K562 (cell line): ENCODE results near the gene TMEM121B. TPM values are rescaled to one million over a fixed set of nuclear protein-coding genes. Genes with fewer than 3 reads are reported as not detected.

Experiments used
- ATAC-seq: fragments of 200-7000 bp; cut with Tn5 transposase; 3 replicates; pipeline ENCODE4 v1.9.1; 2020; ENCODE audit warnings: moderate library complexity
- BruUV-seq: library from RNA; stranded (reverse); fragments of 400-500 nt; replicated peaks from 2 replicates; lab custom pipeline; 2021; lab: Mats Ljungman, UMichigan
- CTCF ChIA-PET: fragments of 300-600 bp; formaldehyde crosslinking; extraction: SDS; loops from one replicate; lab custom pipeline; 2021; ENCODE audit warnings: low intra/inter-chr PET ratio; lab: Yijun Ruan, JAX
- POLR2A ChIA-PET: fragments of 300-600, 350-650 bp; sonication (Branson Sonifier 250); formaldehyde crosslinking; extraction: SDS; loops from one replicate; lab custom pipeline; 2021; ENCODE audit warnings: antibody characterized with exemption, inconsistent platforms; lab: Yijun Ruan, JAX
- DNase-seq, 4 experiments: peaks; one replicate each; pipeline versions ENCODE4 v3.0.0 to v3.0.0-alpha.2; 2011 to 2018; ENCODE audit warnings: low spot score in 3 of 4, mixed read lengths in 3 of 4; ENCODE audit errors: extremely low read depth in 1 of 4
- FAIRE-seq: peaks from 2 replicates; lab custom pipeline; 2011; peaks lifted over from hg19 to GRCh38; lab: Jason Lieb, UNC
- H2AFZ ChIP-seq: 2 replicates; pipeline ENCODE4 v1.6.0; 2011; ENCODE audit warnings: low read depth, low read length, control low read depth, inconsistent platforms
- H3K27ac ChIP-seq: fragments of 200-600 bp; 3 replicates; pipeline ENCODE4 v1.8.0; 2011; ENCODE audit warnings: low read depth, mild to moderate bottlenecking, control low read depth, inconsistent platforms, low read length, moderate library complexity, mixed read lengths; ENCODE audit errors: extremely low read depth
- H3K27me3 ChIP-seq, 2 experiments: fragments of 300-600 bp in 1 of 2; 2 replicates in 1 of 2; 3 replicates in 1 of 2; pipeline versions ENCODE4 v1.6.0 to v1.8.0; 2011; ENCODE audit warnings: inconsistent platforms in 2 of 2, low read length in 2 of 2, mild to moderate bottlenecking in 1 of 2, mixed read lengths in 1 of 2, moderate library complexity in 1 of 2; ENCODE audit not compliant: control insufficient read depth in 2 of 2, insufficient read depth in 2 of 2
- H3K36me3 ChIP-seq: fragments of 300-600 bp; 3 replicates; pipeline ENCODE4 v1.8.0; 2011; ENCODE audit warnings: mild to moderate bottlenecking, low read length, inconsistent platforms; ENCODE audit not compliant: control insufficient read depth, insufficient read depth
- H3K4me1 ChIP-seq, 2 experiments: fragments of 200-600 bp in 1 of 2; replicated peaks in 1 of 2; 2 replicates in 1 of 2; 3 replicates in 1 of 2; pipeline versions ENCODE4 v1.5.1 to v1.8.0; 2011; ENCODE audit warnings: inconsistent platforms in 2 of 2, low read length in 2 of 2, mild to moderate bottlenecking in 1 of 2, mixed read lengths in 1 of 2, moderate library complexity in 1 of 2; ENCODE audit not compliant: control insufficient read depth in 2 of 2, insufficient read depth in 2 of 2
- H3K4me2 ChIP-seq: 2 replicates; pipeline ENCODE4 v1.6.1; 2011; ENCODE audit warnings: low read length, control low read depth, inconsistent platforms, mixed read lengths; ENCODE audit not compliant: insufficient read depth
- H3K4me3 ChIP-seq: fragments of 200-600 bp; sonication (generic), shearing (Covaris generic); 2 replicates; pipeline ENCODE4 v1.5.1; 2016; ENCODE audit warnings: control low read depth, inconsistent platforms
- H3K79me2 ChIP-seq: fragments of 200-600 bp; 3 replicates; pipeline ENCODE4 v1.8.0; 2011; ENCODE audit warnings: low read length, inconsistent platforms; ENCODE audit not compliant: control insufficient read depth, insufficient read depth
- H3K9ac ChIP-seq, 2 experiments: 2 replicates each; pipeline versions ENCODE4 v1.6.0 to v1.6.1; 2011; ENCODE audit warnings: low read depth in 2 of 2, low read length in 2 of 2, control low read depth in 1 of 2, inconsistent platforms in 1 of 2, mild to moderate bottlenecking in 1 of 2, mixed read lengths in 1 of 2; ENCODE audit not compliant: insufficient read depth in 1 of 2
- H3K9me1 ChIP-seq: one replicate; pipeline ENCODE4 v1.6.0; 2011; ENCODE audit warnings: inconsistent platforms, mild to moderate bottlenecking, low read length, moderate library complexity; ENCODE audit not compliant: control insufficient read depth, insufficient read depth
- H3K9me3 ChIP-seq: replicated peaks from 2 replicates; pipeline ENCODE4 v1.5.1; 2011; ENCODE audit warnings: low read depth, low read length, inconsistent platforms; ENCODE audit not compliant: control insufficient read depth, insufficient read depth
- H4K20me1 ChIP-seq: replicated peaks from 2 replicates; pipeline ENCODE4 v1.6.1; 2011; ENCODE audit warnings: low read length, inconsistent platforms, mixed read lengths; ENCODE audit not compliant: control insufficient read depth, insufficient read depth
- GATA2 ChIP-seq: sonication (generic); formaldehyde crosslinking; IDR thresholded peaks from 2 replicates; pipeline ENCODE4 v1.4.0; 2020; ENCODE audit warnings: mild to moderate bottlenecking, missing genetic modification reagents
- GATAD2A ChIP-seq: fragments of 450-650 bp; IDR thresholded peaks from 2 replicates; pipeline ENCODE4 v1.6.1; 2017
- HMGN3 ChIP-seq: IDR thresholded peaks from 2 replicates; pipeline ENCODE4 v1.6.1; 2011; ENCODE audit warnings: borderline replicate concordance, low read depth, mild to moderate bottlenecking, mixed read lengths, low read length; ENCODE audit not compliant: insufficient read length; ENCODE audit errors: extremely low read depth
- HSF4 ChIP-seq: fragments of 250-450 bp; sonication (Bioruptor Pico); IDR thresholded peaks from 2 replicates; pipeline ENCODE4 v2.1.2; 2022; ENCODE audit warnings: mild to moderate bottlenecking, moderate library complexity, borderline replicate concordance
- KDM4B ChIP-seq, 2 experiments: fragments of 450-650 bp in 1 of 2; sonication (generic) in 1 of 2; IDR thresholded peaks; 2 replicates each; pipeline ENCODE4 v1.6.1; 2016 to 2017; ENCODE audit warnings: borderline replicate concordance in 2 of 2, antibody characterized with exemption in 1 of 2, low read depth in 1 of 2, mild to moderate bottlenecking in 1 of 2
- RAD51 ChIP-seq: fragments of 450-650 bp; IDR thresholded peaks from 2 replicates; pipeline ENCODE4 v1.7.1; 2016; ENCODE audit warnings: low read depth, mild to moderate bottlenecking, borderline replicate concordance
- TOE1 ChIP-seq, 2 experiments: fragments of 450-650 bp in 1 of 2; sonication (generic) in 1 of 2; formaldehyde crosslinking in 1 of 2; IDR thresholded peaks; 2 replicates each; pipeline versions ENCODE4 v1.7.1 to v1.8.0; 2016 to 2022; ENCODE audit warnings: borderline replicate concordance in 2 of 2, mild to moderate bottlenecking in 2 of 2, antibody characterized with exemption in 1 of 2, inconsistent platforms in 1 of 2, low read depth in 1 of 2, missing genetic modification reagents in 1 of 2, moderate library complexity in 1 of 2
- ZBED1 ChIP-seq: IDR thresholded peaks from 2 replicates; pipeline ENCODE4 v1.6.1; 2014
- ZFP1 ChIP-seq: fragments of 450-650 bp; formaldehyde crosslinking; IDR thresholded peaks from 2 replicates; pipeline ENCODE4 v1.4.0; 2020; ENCODE audit warnings: mild to moderate bottlenecking, mixed read lengths
- ZNF175 ChIP-seq: fragments of 200-800 bp; sonication (Bioruptor generic); IDR thresholded peaks from 2 replicates; pipeline ENCODE4 v1.6.1; 2016; ENCODE audit warnings: low read depth, mild to moderate bottlenecking, missing genetic modification characterization, missing compliant biosample characterization
- ZNF699 ChIP-seq: fragments of 250-450 bp; sonication (Bioruptor Pico); IDR thresholded peaks from 2 replicates; pipeline ENCODE4 v1.8.0; 2021; ENCODE audit warnings: mild to moderate bottlenecking, moderate library complexity; ENCODE audit not compliant: insufficient replicate concordance
- ZNF76 ChIP-seq: fragments of 250-450 bp; sonication (Bioruptor Pico); IDR thresholded peaks from 2 replicates; pipeline ENCODE4 v1.4.0; 2020; ENCODE audit warnings: mild to moderate bottlenecking, moderate library complexity, borderline replicate concordance
- ZNF77 ChIP-seq: fragments of 250-450 bp; sonication (Bioruptor Pico); IDR thresholded peaks from 2 replicates; pipeline ENCODE4 v1.5.0; 2020
- ZNF780A ChIP-seq: fragments of 250-450 bp; sonication (Bioruptor Pico); IDR thresholded peaks from 2 replicates; pipeline ENCODE4 v1.5.0; 2021; ENCODE audit warnings: mild to moderate bottlenecking
- WGBS: fragments of 100-300 bp; shearing (Covaris generic); methylation state at CpG from one replicate; pipeline ENCODE4 v1.1.6; 2016; ENCODE audit warnings: low coverage, mixed read lengths; ENCODE audit not compliant: insufficient coverage; ENCODE audit errors: missing lambda C conversion rate; 5-methylcytosine and 5-hydroxymethylcytosine counted together
- in situ Hi-C: fragments of 300-500 bp; cut with MboI; formaldehyde crosslinking; loops from 4 replicates; pipeline ENCODE4 v1.15.0; 2018; ENCODE audit warnings: inconsistent platforms, mixed read lengths
- intact Hi-C: fragments of 100-400 bp; cut with micrococcal nuclease; formaldehyde crosslinking; loops from 2 replicates; pipeline ENCODE4 v1.14.2; 2022
- polyA plus RNA-seq, 8 experiments: library from polyadenylated mRNA; depleted of rRNA in 4 of 8; stranded (reverse) in 5 of 8; unstranded in 3 of 8; fragments of >200 nt; fragmentation: Nextera tagmentation in 2 of 8; fragmentation: Illumina TruSeq in 1 of 8; extraction: Ambion mirVana in 2 of 8; extraction: Trizol in 1 of 8; gene quantifications; 2 replicates each; pipeline versions ENCODE4 v1.2.1 to v1.2.3, GENCODE V29; 2011 to 2014; ENCODE audit warnings: inconsistent platforms in 1 of 8, missing spikeins in 1 of 8
- total RNA-seq, 7 experiments: library from RNA; depleted of rRNA in 6 of 7; stranded (reverse); fragments of >200 nt in 6 of 7; fragmentation: Illumina TruSeq in 2 of 7; extraction: Trizol in 2 of 7; gene quantifications; 2 replicates each; pipeline versions ENCODE4 v1.2.1 to v1.2.3, GENCODE V29; 2011 to 2021; ENCODE audit warnings: low replicate concordance in 1 of 7
- TF ChIP-seq, protein P1 (sequence below): fragments of 450-650 bp; formaldehyde crosslinking; IDR thresholded peaks from 2 replicates; pipeline ENCODE4 v1.4.0; 2022; ENCODE audit warnings: missing genetic modification characterization

TMEM121B gene
- total and polyA plus RNA-seq, 9 of the 15 experiments (the other 6 are each of a cell fraction or from before 2014, with no cell fraction given): 0.03 to 0.07 (median 0.03) TPM; not detected in 6

DNA sequence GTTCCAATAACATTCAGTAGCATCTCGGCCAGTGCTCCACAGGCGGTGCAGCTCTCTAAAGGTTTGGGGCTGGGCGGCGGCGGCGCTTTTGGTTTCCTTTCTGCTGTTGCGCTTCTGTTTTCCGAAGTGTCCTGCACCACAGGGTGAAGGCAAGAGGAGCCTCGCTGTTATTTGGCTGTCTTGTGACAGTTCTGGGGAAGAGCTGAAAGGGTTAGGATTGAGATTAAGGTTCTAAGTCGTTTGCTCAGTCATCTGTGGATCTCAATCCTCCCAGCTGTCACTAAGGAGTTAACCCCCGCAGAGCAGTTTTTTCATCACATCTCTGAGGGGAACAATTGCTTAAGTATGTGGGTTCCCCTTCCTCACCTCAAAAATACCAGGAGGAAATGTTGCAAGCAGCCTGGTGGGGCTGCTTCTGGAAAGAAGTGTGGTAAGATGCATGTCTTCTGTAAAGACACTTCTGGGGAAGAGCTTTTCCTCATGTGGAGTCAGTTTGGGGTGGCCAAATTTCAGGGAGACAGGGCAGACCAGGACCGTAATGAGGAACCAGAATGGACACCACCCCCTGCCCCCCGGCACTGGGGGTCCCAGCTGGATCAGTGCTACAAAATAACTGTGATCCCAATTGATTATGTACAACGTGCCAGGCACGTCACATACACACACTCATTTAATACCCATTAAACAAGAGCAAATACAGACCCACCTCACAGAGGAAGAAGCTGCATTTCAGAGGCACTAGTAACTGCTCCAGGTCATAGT is 14.2 kb downstream of the TMEM121B start:
- peaks cover 3 to 7% of the 10 kb centered on the region in 2 experiments; a peak in 3 of 5 replicates for H3K4me1 ChIP-seq
- intact Hi-C loops: no loop called here
- ATAC-seq: no peak
- in situ Hi-C loops: no loop called here
- H3K36me3 ChIP-seq: peaks cover 29% of the 10 kb centered on the region; the same call in 2 of the 3 replicates
- H3K9me3 ChIP-seq: no peaks in the 10 kb centered on the region
- no peak for FAIRE-seq
- DNase-seq: no peak
- H3K27ac ChIP-seq: no peak overlapping the region
- H3K79me2 ChIP-seq: no peaks in the 10 kb centered on the region
- H3K9ac ChIP-seq: no peak overlapping the region
- H3K4me3 ChIP-seq: no peak overlapping the region
- BruUV-seq: no TSS peak
- no peaks in the 10 kb centered on the region for H3K9me1 ChIP-seq
- TF ChIP-seq ZNF780A (CRISPR knock-in tag): no peak
- no peak for TF ChIP-seq ZBED1
- TF ChIP-seq TOE1 (IDR thresholded peaks at IDR 0.05; ENCODE audit: borderline replicate concordance): no peak
- TF ChIP-seq TOE1 (CRISPR knock-in tag; IDR thresholded peaks at IDR 0.05; ENCODE audit: borderline replicate concordance, low read depth): no peak
- no peak for TF ChIP-seq ZNF175
- TF ChIP-seq, protein P1, sequence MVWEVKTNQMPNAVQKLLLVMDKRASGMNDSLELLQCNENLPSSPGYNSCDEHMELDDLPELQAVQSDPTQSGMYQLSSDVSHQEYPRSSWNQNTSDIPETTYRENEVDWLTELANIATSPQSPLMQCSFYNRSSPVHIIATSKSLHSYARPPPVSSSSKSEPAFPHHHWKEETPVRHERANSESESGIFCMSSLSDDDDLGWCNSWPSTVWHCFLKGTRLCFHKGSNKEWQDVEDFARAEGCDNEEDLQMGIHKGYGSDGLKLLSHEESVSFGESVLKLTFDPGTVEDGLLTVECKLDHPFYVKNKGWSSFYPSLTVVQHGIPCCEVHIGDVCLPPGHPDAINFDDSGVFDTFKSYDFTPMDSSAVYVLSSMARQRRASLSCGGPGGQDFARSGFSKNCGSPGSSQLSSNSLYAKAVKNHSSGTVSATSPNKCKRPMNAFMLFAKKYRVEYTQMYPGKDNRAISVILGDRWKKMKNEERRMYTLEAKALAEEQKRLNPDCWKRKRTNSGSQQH (CRISPR knock-in tag): no peak
- TF ChIP-seq HMGN3: no peak
- TF ChIP-seq ZNF699 (CRISPR knock-in tag): no peak
- TF ChIP-seq RAD51: no peak
- TF ChIP-seq GATA2 (CRISPR knock-in tag): no peak
- no peak for TF ChIP-seq HSF4 (CRISPR knock-in tag)
- TF ChIP-seq ZNF76 (CRISPR knock-in tag): no peak
- no peak for TF ChIP-seq GATAD2A
- TF ChIP-seq ZNF77 (CRISPR knock-in tag): no peak
- no peak for TF ChIP-seq KDM4B (IDR thresholded peaks at IDR 0.05; ENCODE audit: borderline replicate concordance in 2 of 2, low read depth in 1 of 2)
- no peak for TF ChIP-seq ZFP1 (CRISPR knock-in tag)
- H3K4me2 ChIP-seq: no peak overlapping the region
- H3K27me3 ChIP-seq: no peaks in the 10 kb centered on the region; a peak in 2 of 5 replicates
- POLR2A ChIA-PET: interaction anchor here (1.1 kb wide), 1 partner anchor 10 kb away, joined by 4 read pairs; no protein-coding TSS in a partner anchor
- CTCF ChIA-PET: no interaction called here
- 77% methylated on average over 15 of the region's 15 CpGs for WGBS
- H2AFZ ChIP-seq: no peak overlapping the region
- H4K20me1 ChIP-seq: peaks cover 6% of the 10 kb centered on the region; the same call in 1 of the 2 replicates
